HEK293T (cell line): ENCODE results near the gene GRM5.

Experiments used
- CTCF ChIA-PET: fragments of 350-600 bp; formaldehyde crosslinking; extraction: SDS; loops from one replicate; lab custom pipeline; 2021; ENCODE audit warnings: antibody characterized with exemption, inconsistent platforms; lab: Yijun Ruan, JAX
- POLR2A ChIA-PET: fragments of 350-600 bp; formaldehyde crosslinking; extraction: SDS; loops from one replicate; lab custom pipeline; 2020; ENCODE audit warnings: antibody characterized with exemption, inconsistent platforms; lab: Yijun Ruan, JAX
- DNase-seq: peaks from one replicate; pipeline ENCODE4 v3.0.0; 2012; ENCODE audit warnings: mixed read lengths; ENCODE audit errors: extremely low spot score
- ARNT ChIP-seq: fragments of 450-650 bp; IDR thresholded peaks from 2 replicates; pipeline ENCODE4 v1.6.1; 2017; ENCODE audit warnings: mild to moderate bottlenecking
- BHLHE40 ChIP-seq: fragments of 450-650 bp; IDR thresholded peaks from 2 replicates; pipeline ENCODE4 v1.6.1; 2016; ENCODE audit warnings: mild to moderate bottlenecking, moderate library complexity, borderline replicate concordance
- CTBP1 ChIP-seq: fragments of 450-650 bp; IDR thresholded peaks from 2 replicates; pipeline ENCODE4 v1.6.1; 2016; ENCODE audit warnings: borderline replicate concordance
- ELF4 ChIP-seq: fragments of 450-650 bp; IDR thresholded peaks from 2 replicates; pipeline ENCODE4 v1.6.1; 2017; ENCODE audit warnings: antibody characterized with exemption
- FOXA1 ChIP-seq: fragments of 450-650 bp; IDR thresholded peaks from 2 replicates; pipeline ENCODE4 v1.6.1; 2016; ENCODE audit warnings: mild to moderate bottlenecking
- FOXK2 ChIP-seq: fragments of 450-650 bp; IDR thresholded peaks from 2 replicates; pipeline ENCODE4 v1.6.1; 2016; ENCODE audit warnings: mild to moderate bottlenecking
- FOXM1 ChIP-seq: fragments of 450-650 bp; IDR thresholded peaks from 2 replicates; pipeline ENCODE4 v1.6.1; 2017; ENCODE audit warnings: mild to moderate bottlenecking, borderline replicate concordance
- HDGF ChIP-seq: fragments of 450-650 bp; IDR thresholded peaks from 2 replicates; pipeline ENCODE4 v1.6.1; 2017; ENCODE audit warnings: antibody characterized with exemption, borderline replicate concordance
- L3MBTL2 ChIP-seq: fragments of 450-650 bp; conservative IDR thresholded peaks from 2 replicates; pipeline ENCODE4 v1.6.1; 2016; ENCODE audit warnings: mild to moderate bottlenecking
- LEF1 ChIP-seq: fragments of 450-650 bp; IDR thresholded peaks from 2 replicates; pipeline ENCODE4 v1.6.1; 2017; ENCODE audit warnings: mild to moderate bottlenecking, borderline replicate concordance
- NFRKB ChIP-seq: fragments of 450-650 bp; IDR thresholded peaks from 2 replicates; pipeline ENCODE4 v1.6.1; 2016; ENCODE audit warnings: mild to moderate bottlenecking, moderate library complexity
- PKNOX1 ChIP-seq: fragments of 450-650 bp; IDR thresholded peaks from 2 replicates; pipeline ENCODE4 v1.6.1; 2016
- SP1 ChIP-seq: fragments of 450-650 bp; IDR thresholded peaks from 2 replicates; pipeline ENCODE4 v1.6.1; 2017
- SUZ12 ChIP-seq: fragments of 450-650 bp; IDR thresholded peaks from 2 replicates; pipeline ENCODE4 v1.6.1; 2016; ENCODE audit warnings: mild to moderate bottlenecking
- TARDBP ChIP-seq: fragments of 450-650 bp; IDR thresholded peaks from 2 replicates; pipeline ENCODE4 v1.6.1; 2016
- ZNF384 ChIP-seq: fragments of 450-650 bp; IDR thresholded peaks from 2 replicates; pipeline ENCODE4 v1.6.1; 2016

Gene GRM5

GRCh38 chr11:88520391-88520790 lies 545.4 kb downstream of the GRM5 start:
- DNase-seq: no peak
- TF ChIP-seq SUZ12 (no peak), LEF1 (no peak), ARNT (no peak), BHLHE40 (no peak), FOXK2 (no peak), ZNF384 (no peak), TARDBP (no peak), FOXM1 (no peak), ELF4 (no peak)
- POLR2A ChIA-PET: no interaction called here
- CTCF ChIA-PET: no interaction called here

- POLR2A ChIA-PET: no interaction called here
- CTCF ChIA-PET: interaction anchor here (0.7 to 0.8 kb wide), 2 partner anchors 8 to 12 kb away, joined by 3 to 4 read pairs; no protein-coding TSS in a partner anchor
- DNase-seq: no peak
- TF ChIP-seq SP1 (no peak), TARDBP (no peak)
These were observed 550.8 kb downstream of the GRM5 start for GRCh38 chr11:88515002-88515401.

GRCh38 chr11:88511006-88511405 lies 554.8 kb downstream of the GRM5 start:
- POLR2A ChIA-PET: no interaction called here
- TF ChIP-seq FOXM1: no peak
- TF ChIP-seq HDGF: no peak
- no peak for TF ChIP-seq NFRKB
- no peak for TF ChIP-seq ZNF384
- no peak for TF ChIP-seq TARDBP
- no peak for TF ChIP-seq LEF1
- no peak for TF ChIP-seq ELF4
- TF ChIP-seq SUZ12: no peak
- no peak for TF ChIP-seq PKNOX1
- no peak for TF ChIP-seq BHLHE40
- no peak for TF ChIP-seq L3MBTL2
- no peak for TF ChIP-seq FOXK2
- DNase-seq: no peak
- CTCF ChIA-PET: no interaction called here

GRCh38 chr11:88508759-88509581 lies 556.8 kb downstream of the GRM5 start:
- ChIA-PET POLR2A (no interaction called here), CTCF (no interaction called here)
- TF ChIP-seq ELF4: no peak
- no peak for TF ChIP-seq HDGF
- TF ChIP-seq TARDBP: no peak
- no peak for TF ChIP-seq SUZ12
- TF ChIP-seq BHLHE40: no peak
- TF ChIP-seq ARNT: no peak
- TF ChIP-seq FOXA1: no peak
- no peak for TF ChIP-seq FOXK2
- TF ChIP-seq NFRKB: no peak
- TF ChIP-seq SP1: no peak
- no peak for TF ChIP-seq ZNF384
- TF ChIP-seq CTBP1: no peak
- no peak for TF ChIP-seq PKNOX1
- no peak for TF ChIP-seq FOXM1
- no peak for TF ChIP-seq LEF1
- DNase-seq: no peak

- no peak for DNase-seq
- ChIA-PET CTCF (no interaction called here), POLR2A (no interaction called here)
- TF ChIP-seq ELF4: no peak
- no peak for TF ChIP-seq NFRKB
- TF ChIP-seq LEF1: no peak
- no peak for TF ChIP-seq SUZ12
- no peak for TF ChIP-seq FOXK2
- no peak for TF ChIP-seq CTBP1
- no peak for TF ChIP-seq PKNOX1
- no peak for TF ChIP-seq HDGF
- no peak for TF ChIP-seq SP1
- no peak for TF ChIP-seq ZNF384
- TF ChIP-seq FOXA1: no peak
- TF ChIP-seq BHLHE40: no peak
- TF ChIP-seq L3MBTL2: no peak
- no peak for TF ChIP-seq TARDBP
- TF ChIP-seq ARNT: no peak
- TF ChIP-seq FOXM1: no peak
These were observed 557.4 kb downstream of the GRM5 start for GRCh38 chr11:88508418-88508758.

GRCh38 chr11:88507771-88508417 lies 557.9 kb downstream of the GRM5 start:
- CTCF ChIA-PET: interaction anchor here (0.7 kb wide), 1 partner anchor 23 kb away, joined by 3 read pairs; no protein-coding TSS in a partner anchor
- TF ChIP-seq FOXA1: no peak
- TF ChIP-seq HDGF: no peak
- TF ChIP-seq ZNF384: no peak
- TF ChIP-seq BHLHE40: no peak
- no peak for TF ChIP-seq PKNOX1
- no peak for DNase-seq
- POLR2A ChIA-PET: no interaction called here
